Mesodermal cell (in vitro differentiated cells): ENCODE data around the gene GJA4.

ENCODE experiments used
- H3K27ac ChIP-seq: 2 replicates; pipeline ENCODE4 v1.7.0; 2013; ENCODE audit warnings: mild to moderate bottlenecking, low read depth, low read length, moderate library complexity; ENCODE audit not compliant: severe bottlenecking
- H3K36me3 ChIP-seq: 2 replicates; pipeline ENCODE4 v1.7.1; 2013; ENCODE audit warnings: mild to moderate bottlenecking, low read length, moderate library complexity; ENCODE audit not compliant: control insufficient read depth, insufficient read depth
- H3K4me1 ChIP-seq: one replicate; pipeline ENCODE4 v1.7.1; 2013; ENCODE audit warnings: mild to moderate bottlenecking, low read length; ENCODE audit not compliant: insufficient read depth, control insufficient read depth, poor library complexity, severe bottlenecking
- H3K4me3 ChIP-seq: 2 replicates; pipeline ENCODE4 v1.7.0; 2013; ENCODE audit warnings: low read length, control low read depth, mild to moderate bottlenecking; ENCODE audit not compliant: insufficient read depth, poor library complexity, severe bottlenecking; ENCODE audit errors: extremely low read depth
- H3K9me3 ChIP-seq: 2 replicates; pipeline ENCODE4 v1.7.1; 2013; ENCODE audit warnings: mild to moderate bottlenecking, low read length, moderate library complexity; ENCODE audit not compliant: control insufficient read depth
- WGBS, 2 experiments: methylation state at CpG; one replicate each; pipeline ENCODE4 v1.1.5; 2013; ENCODE audit warnings: missing lambda C conversion rate in 2 of 2; ENCODE audit not compliant: insufficient coverage in 2 of 2; 5-methylcytosine and 5-hydroxymethylcytosine counted together

GJA4 gene

GRCh38 chr1:34754964-34755637, 37.7 kb upstream of the GJA4 start, which contains the start of gene GJB5:
Gene GJB5 (plus strand): TSS chr1:34755047. CDS start chr1:34757331, 2,284 bp downstream.
- peaks cover 8% of the 10 kb centered on the region for H3K4me1 ChIP-seq
- H3K36me3 ChIP-seq = no peaks in the 10 kb centered on the region
- 89 to 90% methylated on average over 4 to 9 of the region's 13 CpGs for WGBS, 2 experiments
- no peak within 1 kb of the TSS for H3K27ac ChIP-seq
- H3K9me3 ChIP-seq = no peaks in the 10 kb centered on the region
- H3K4me3 ChIP-seq = no peak within 1 kb of the TSS

- Histone ChIP-seq H3K36me3 (no peaks in the 10 kb centered on the region), H3K4me3 (no peak overlapping the region), H3K27ac (no peak overlapping the region), H3K9me3 (no peaks in the 10 kb centered on the region), H3K4me1 (peaks cover 6% of the 10 kb centered on the region)
- 96 to 100% methylated on average over 3 to 6 of the region's 6 CpGs for WGBS, 2 experiments
Measured at GRCh38 chr1:34755961-34756360, 36.8 kb upstream of the GJA4 start.

GRCh38 chr1:34757386-34757785, 35.4 kb upstream of the GJA4 start:
- Histone ChIP-seq H3K9me3 (no peaks in the 10 kb centered on the region), H3K4me3 (no peak overlapping the region), H3K27ac (no peak overlapping the region), H3K36me3 (no peaks in the 10 kb centered on the region), H3K4me1 (peaks cover 6% of the 10 kb centered on the region)
- 94 to 95% methylated on average over 20 to 21 of the region's 21 CpGs for WGBS, 2 experiments

- no peaks in the 10 kb centered on the region for H3K9me3 ChIP-seq
- no peaks in the 10 kb centered on the region for H3K36me3 ChIP-seq
- no peak overlapping the region for H3K27ac ChIP-seq
- no peak overlapping the region for H3K4me3 ChIP-seq
- 87 to 100% methylated on average over 3 to 4 of the region's 4 CpGs for WGBS, 2 experiments
- peaks cover 16% of the 10 kb centered on the region for H3K4me1 ChIP-seq
Measured at GRCh38 chr1:34758751-34759150, 34.0 kb upstream of the GJA4 start.

GRCh38 chr1:34759503-34760357, 33.1 kb upstream of the GJA4 start, which contains the start of gene GJB4:
Gene GJB4 (plus strand): TSS chr1:34759740. CDS start chr1:34761255, 1,515 bp downstream.
- 57 to 79% methylated on average over 7 of the region's 10 CpGs for WGBS, 2 experiments
- Histone ChIP-seq H3K4me1 (peaks cover 18% of the 10 kb centered on the region), H3K36me3 (no peaks in the 10 kb centered on the region), H3K9me3 (no peaks in the 10 kb centered on the region), H3K4me3 (no peak within 1 kb of the TSS), H3K27ac (no peak within 1 kb of the TSS)

GRCh38 chr1:34761176-34761761, 31.5 kb upstream of the GJA4 start:
- WGBS, 2 experiments = 96 to 98% methylated on average over 33 of the region's 33 CpGs
- H3K9me3 ChIP-seq = no peaks in the 10 kb centered on the region
- H3K27ac ChIP-seq = no peak overlapping the region
- no peak overlapping the region for H3K4me3 ChIP-seq
- H3K36me3 ChIP-seq = no peaks in the 10 kb centered on the region
- H3K4me1 ChIP-seq = peaks cover 18% of the 10 kb centered on the region

GRCh38 chr1:34761776-34762307, 31.0 kb upstream of the GJA4 start:
- no peak overlapping the region for H3K4me3 ChIP-seq
- no peaks in the 10 kb centered on the region for H3K36me3 ChIP-seq
- H3K9me3 ChIP-seq = no peaks in the 10 kb centered on the region
- H3K27ac ChIP-seq = no peak overlapping the region
- WGBS, 2 experiments = 94 to 97% methylated on average over 9 to 11 of the region's 13 CpGs
- peaks cover 18% of the 10 kb centered on the region for H3K4me1 ChIP-seq

GRCh38 chr1:34762474-34763141, 30.2 kb upstream of the GJA4 start:
- 80 to 89% methylated on average over 7 of the region's 7 CpGs for WGBS, 2 experiments
- Histone ChIP-seq H3K9me3 (no peaks in the 10 kb centered on the region), H3K4me1 (peaks cover 18% of the 10 kb centered on the region), H3K27ac (no peak overlapping the region), H3K36me3 (no peaks in the 10 kb centered on the region), H3K4me3 (no peak overlapping the region)

- 29 to 38% methylated on average over 5 of the region's 8 CpGs for WGBS, 2 experiments
- Histone ChIP-seq H3K27ac (no peak overlapping the region), H3K4me1 (peaks cover 18% of the 10 kb centered on the region), H3K4me3 (no peak overlapping the region), H3K9me3 (no peaks in the 10 kb centered on the region), H3K36me3 (no peaks in the 10 kb centered on the region)
Measured at GRCh38 chr1:34763142-34763781, 29.5 kb upstream of the GJA4 start.

GRCh38 chr1:34768856-34769255, 23.9 kb upstream of the GJA4 start:
- no peak overlapping the region for H3K27ac ChIP-seq
- H3K4me3 ChIP-seq = no peak overlapping the region
- 90% methylated on average over 2 of the region's 3 CpGs; no CpG with 5 or more reads in 1 of the 2 experiments for WGBS, 2 experiments
- H3K9me3 ChIP-seq = no peaks in the 10 kb centered on the region
- no peaks in the 10 kb centered on the region for H3K36me3 ChIP-seq
- peaks cover 4% of the 10 kb centered on the region for H3K4me1 ChIP-seq
